A549 (cell line): ENCODE data around the gene WASF2.

Experiments used
- CTCF ChIP-seq: fragments of >200 bp; sonication (Bioruptor Twin); formaldehyde crosslinking; IDR thresholded peaks from 3 replicates; pipeline ENCODE4 v1.5.1; 2016
- E2F6 ChIP-seq: IDR thresholded peaks from 2 replicates; pipeline ENCODE4 v1.6.1; 2012; ENCODE audit warnings: low read depth, borderline replicate concordance
- KDM1A ChIP-seq: fragments of 200-600 bp; sonication (generic); IDR thresholded peaks from 2 replicates; pipeline ENCODE4 v1.6.1; 2016; ENCODE audit warnings: low read depth, mild to moderate bottlenecking
- MAZ ChIP-seq: fragments of 150-350 bp; IDR thresholded peaks from 2 replicates; pipeline ENCODE4 v1.6.1; 2014; ENCODE audit warnings: antibody characterized with exemption, low read depth, low read length, borderline replicate concordance

GRCh38 chr1:27429029-27429425 lies 60.9 kb downstream of the WASF2 start:
- TF ChIP-seq E2F6, result no peak
- TF ChIP-seq MAZ, result no peak
- TF ChIP-seq CTCF, result no peak
- TF ChIP-seq KDM1A, result no peak
